HG03060 (cell line): ENCODE measurements around the gene RPL5.

Experiments
- ATAC-seq: cut with Tn5 transposase; IDR thresholded peaks from one replicate; pipeline ENCODE4 v1.9.1; 2021; ENCODE audit warnings: low read depth, moderate number of reproducible peaks; ENCODE audit not compliant: unreplicated experiment

The RPL5 gene

GRCh38 chr1:92851729-92852128 is 19.9 kb downstream of the RPL5 start:
- no peak for ATAC-seq

DNA sequence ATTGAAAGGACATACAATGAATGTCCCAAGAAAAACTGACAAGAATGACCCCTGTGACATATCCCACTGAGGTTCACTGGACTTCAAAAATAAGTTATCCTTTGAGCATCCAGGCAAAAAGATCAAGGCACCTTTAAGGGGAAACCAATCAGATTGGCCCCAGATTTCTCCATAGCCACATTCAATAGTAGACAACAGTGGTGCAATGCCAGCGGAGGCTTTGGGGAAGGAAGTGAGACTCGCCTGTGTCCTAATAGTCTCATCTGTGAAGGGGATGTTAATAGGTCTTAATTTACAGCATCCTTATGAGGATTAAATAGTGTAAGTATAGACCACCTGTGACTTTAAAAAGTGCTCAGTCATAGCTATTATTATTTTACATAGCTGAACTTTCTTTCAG is 21.5 kb downstream of the RPL5 start:
- ATAC-seq: no peak

DNA sequence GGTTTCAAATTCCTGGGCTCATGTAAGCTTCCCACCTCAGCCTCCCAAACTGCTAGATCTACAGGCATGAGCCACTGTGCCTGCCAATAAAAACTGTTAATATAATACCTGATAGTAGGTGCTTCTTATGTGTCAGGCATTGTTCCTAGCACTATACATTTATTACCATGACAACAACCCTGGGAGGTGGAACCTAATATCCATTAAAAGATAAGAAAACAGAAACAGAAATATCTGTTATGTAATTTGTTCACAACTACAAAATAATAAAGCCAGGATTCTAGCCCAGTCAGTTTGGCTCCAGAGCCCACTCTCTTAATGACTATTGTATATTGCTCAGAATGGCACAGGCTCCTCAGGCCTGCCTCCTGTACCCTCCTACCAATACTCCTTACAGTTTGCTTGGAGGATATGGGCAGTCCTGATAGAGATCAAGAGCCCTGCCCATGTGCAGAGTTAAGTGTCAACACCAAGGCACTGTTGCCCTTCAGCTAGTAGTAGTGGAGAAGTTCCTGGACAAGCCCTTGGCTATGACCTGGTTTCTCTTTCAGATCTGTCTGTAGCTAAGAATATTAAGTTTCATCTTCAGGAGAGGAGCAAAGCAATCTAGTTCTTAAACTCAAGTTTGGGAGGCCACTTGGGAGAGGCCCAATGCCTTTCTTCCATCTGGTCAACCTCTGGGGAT is 22.4 kb downstream of the RPL5 start:
- no peak for ATAC-seq

GRCh38 chr1:92855236-92855635 is 23.4 kb downstream of the RPL5 start:
- ATAC-seq: no peak

GRCh38 chr1:92857817-92858216 is 26.0 kb downstream of the RPL5 start:
- no peak for ATAC-seq

GRCh38 chr1:92858564-92859399 is 26.9 kb downstream of the RPL5 start:
- peak; percentile 68 for ATAC-seq

DNA sequence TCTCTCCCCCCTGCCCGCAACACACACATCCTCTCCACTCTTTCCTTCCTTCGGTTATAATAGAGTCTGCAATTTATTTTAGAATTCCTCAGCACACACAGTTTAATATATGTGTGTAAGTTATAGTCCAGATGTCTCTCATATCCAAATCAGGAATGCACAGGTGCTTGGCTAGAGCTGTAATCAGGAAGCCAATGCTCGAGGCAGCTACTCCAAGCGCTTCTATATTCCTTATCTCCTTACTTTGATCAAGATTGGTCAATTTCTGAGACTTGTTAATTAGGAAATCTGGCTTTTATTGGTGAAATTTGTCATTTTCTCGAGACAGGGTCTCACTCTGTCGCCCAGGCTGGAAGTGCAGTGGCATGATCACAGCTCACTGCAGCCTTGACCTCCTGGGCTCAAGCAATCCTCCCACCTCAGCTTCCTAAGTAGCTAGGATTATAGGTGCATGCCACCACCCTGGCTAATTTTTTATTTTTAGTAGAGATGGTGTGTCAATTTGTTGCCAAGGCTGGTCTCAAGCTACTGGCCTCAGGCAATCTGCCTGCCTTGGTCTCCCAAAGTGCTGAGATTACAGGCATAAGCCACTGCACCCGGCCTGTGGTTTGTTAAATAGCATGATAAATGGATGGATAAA is 27.7 kb downstream of the RPL5 start:
- no peak for ATAC-seq

DNA sequence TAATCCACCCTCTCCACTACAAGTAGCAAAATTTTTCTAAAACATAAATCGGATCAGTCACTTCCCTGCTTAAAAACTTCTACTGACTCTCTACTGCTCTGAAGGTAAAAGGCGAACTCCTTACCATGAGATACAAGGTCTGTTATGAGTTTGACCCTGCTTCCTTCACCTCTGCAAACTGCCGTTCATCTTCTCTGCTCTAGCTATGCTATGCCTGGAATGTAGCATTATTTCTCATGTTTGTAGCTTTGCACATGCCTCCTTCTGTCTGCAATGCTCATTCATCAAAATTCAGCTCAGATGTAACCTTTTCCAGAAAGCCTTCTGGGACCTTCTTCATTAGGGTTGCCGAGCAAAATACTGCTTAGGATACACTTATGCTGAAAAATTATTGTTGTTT is 30.8 kb downstream of the RPL5 start:
- no peak for ATAC-seq

DNA sequence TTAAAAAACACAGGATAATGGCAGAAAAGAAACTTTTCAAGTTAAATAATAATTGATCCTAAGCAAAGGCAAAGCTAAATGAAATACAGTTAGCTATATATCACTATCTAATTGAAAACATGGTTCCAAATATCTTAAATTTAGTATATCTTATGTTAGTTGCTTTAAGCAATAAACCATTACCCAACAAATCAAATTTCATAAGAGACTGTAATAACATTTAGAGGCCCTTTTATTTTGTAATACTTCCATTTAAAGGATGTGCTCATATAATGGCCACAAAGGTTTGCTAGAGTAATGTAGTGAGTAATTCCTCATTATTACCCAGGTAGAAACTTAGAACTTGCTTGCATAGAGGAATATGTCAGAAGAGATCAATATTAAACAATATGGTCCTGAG is 32.3 kb downstream of the RPL5 start:
- ATAC-seq: no peak

GRCh38 chr1:92870591-92870990 is 38.8 kb downstream of the RPL5 start:
- no peak for ATAC-seq

DNA sequence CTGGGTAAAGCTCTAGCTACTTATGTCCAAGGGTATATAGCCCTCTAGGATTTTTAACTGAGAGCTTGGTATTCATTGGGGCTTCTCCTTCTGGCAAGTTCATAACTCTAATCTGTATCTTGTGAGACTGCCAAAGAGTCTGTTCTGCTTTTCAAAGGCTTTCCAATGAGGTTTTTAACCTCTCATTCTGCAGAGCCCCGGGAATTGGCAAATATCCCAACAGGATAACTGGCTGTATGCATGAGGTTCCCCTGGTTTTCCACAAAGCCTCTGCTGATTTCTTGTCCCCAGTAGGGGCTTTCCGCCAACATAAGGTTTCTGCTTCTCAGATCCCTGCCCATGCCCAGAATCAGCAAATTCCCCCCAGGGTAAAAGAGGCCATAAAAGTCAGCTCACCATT is 40.9 kb downstream of the RPL5 start:
- ATAC-seq: no peak

DNA sequence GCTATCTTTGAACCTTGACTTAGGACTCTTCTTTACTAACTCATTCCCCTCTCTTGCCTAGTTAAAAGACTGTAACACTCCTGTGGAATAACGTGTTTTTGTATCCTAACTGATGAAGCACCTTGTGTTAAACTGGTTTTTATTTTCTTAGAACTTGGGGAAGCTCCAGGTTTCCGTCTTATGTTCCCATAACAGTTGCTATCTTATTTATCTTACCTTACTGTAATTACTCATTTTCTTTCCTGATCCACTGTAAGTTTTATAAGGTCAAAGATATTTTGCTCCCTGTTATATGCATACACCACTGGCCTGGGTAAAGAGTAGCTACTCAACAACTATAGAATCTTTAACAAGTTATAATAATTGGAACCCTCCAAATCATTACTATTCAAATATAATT is 43.1 kb downstream of the RPL5 start:
- ATAC-seq: no peak

DNA sequence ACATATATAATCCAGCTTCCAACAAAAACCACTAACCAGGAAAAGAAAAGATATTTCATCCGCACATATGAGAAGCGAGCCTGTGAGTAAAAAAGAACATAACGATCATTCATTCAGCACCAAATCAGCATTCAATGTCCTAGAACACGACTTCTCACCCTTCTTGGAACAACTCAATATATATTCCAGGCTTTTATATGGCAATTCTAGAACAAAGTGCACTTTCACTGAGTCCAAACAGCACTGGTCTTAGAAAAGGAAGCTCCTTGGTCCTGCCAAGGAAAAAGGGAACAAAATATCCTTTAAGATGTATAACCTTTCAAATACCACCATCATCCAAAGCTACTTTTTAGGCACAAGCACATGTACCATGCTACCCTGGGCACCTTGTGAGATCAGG is 44.5 kb downstream of the RPL5 start:
- ATAC-seq: no peak

DNA sequence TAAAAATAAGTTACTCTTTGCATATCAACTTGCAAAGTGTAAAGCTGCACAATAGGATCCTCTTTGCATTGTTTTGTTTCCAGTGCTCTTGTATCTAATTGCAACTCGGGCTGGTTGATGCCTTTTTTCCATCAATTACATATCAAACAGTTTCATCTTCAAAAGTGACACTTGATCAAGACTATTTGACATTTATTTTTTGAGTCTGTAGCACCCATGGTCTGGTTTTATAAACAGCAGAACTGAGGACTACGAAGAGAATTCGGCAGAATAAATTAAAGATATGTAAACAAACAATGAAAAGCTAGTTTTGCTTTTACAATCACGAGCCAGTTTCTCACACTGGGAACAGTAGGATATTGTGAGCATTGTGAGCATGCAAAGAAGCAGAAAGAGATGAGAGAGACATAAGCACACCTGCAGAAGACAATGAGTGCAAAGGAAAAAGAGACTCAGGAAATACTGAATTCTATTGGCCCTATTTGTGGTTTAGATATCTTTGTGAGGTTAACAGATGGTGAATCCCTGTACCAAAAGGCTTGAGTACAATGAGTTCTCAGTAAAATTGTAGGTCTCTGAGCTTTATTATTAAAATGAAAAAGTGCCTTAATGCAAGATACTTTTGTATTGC is 45.4 kb downstream of the RPL5 start:
- no peak for ATAC-seq

DNA sequence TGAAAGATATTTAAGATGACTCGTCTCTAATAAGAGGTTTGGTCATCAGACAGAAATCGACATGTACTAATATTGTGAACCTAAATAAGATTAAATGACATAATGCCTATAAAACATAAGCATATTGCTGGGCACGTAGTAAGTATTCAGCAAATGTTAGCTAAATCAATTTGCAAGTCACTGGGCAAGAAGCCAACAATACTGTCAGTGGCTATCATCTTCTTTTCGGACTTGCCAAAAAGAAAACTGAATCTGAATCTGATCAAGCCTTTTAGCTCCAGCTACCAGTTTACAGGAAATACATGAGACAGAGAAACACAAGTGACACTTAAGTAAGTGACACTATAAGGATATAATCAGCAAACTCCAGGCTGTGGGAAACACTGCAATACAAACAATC is 46.0 kb downstream of the RPL5 start:
- no peak for ATAC-seq

GRCh38 chr1:92879316-92879968 is 47.6 kb downstream of the RPL5 start:
- ATAC-seq: no peak

DNA sequence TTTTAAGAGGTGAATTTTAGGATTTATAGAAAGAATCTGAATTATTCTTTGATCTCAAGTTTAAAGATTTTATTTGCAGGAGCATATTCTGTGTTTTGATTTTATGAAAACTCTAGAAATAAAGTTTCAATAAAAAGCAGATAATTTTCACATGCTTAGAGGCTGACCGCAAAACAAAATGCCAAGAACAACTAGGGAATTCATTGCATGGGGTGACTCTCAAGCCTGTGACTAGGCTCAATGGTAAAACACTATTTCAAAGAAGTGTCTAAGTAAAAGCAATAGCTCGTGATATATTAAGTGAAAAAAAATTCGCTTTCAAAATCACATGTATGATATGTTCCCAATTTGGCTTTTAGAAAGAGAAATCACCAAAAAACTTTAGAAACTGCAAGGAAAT is 49.6 kb downstream of the RPL5 start:
- no peak for ATAC-seq

GRCh38 chr1:92882819-92883218 is 51.0 kb downstream of the RPL5 start:
- no peak for ATAC-seq

- no peak for ATAC-seq
These were observed 51.5 kb downstream of the RPL5 start for GRCh38 chr1:92883297-92883696.

DNA sequence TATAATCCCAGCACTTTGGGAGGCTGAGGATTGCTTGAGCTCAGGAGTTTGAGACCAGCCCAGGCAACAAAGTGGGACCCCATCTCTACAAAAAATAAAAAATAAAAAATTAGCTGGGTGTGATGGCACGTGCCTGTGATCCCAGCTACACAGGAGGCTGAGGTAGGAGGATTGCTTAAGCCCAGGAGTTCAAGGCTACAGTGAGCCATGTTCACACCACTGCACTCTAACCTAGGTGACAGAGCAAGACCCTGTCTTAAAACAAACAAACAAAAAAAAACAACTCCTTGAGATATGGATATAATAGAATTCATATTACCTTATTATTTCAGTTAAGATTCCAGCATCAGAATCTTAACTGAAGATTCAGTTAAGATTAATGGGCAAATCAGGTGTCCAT is 52.4 kb downstream of the RPL5 start:
- ATAC-seq: no peak
